HG03139 (cell line): ENCODE results near the gene IPO8.
"Not testable (repeated sequence)": the region's sequence is repeated elsewhere in the genome, so short reads cannot be mapped to it uniquely, and the experiment has no call there.

Experiments used
- ATAC-seq: cut with Tn5 transposase; IDR thresholded peaks from one replicate; pipeline ENCODE4 v1.9.1; 2021; ENCODE audit not compliant: unreplicated experiment

IPO8 gene

GRCh38 chr12:30691122-30691879, 4.4 kb downstream of the IPO8 start:
- no peak for ATAC-seq

GRCh38 chr12:30687265-30687986, 8.2 kb downstream of the IPO8 start:
- no peak for ATAC-seq

- ATAC-seq = no peak
These were observed 16.4 kb downstream of the IPO8 start for GRCh38 chr12:30679241-30679640.

GRCh38 chr12:30678221-30678620, 17.4 kb downstream of the IPO8 start:
- ATAC-seq = no peak

- no peak for ATAC-seq
These were observed 34.5 kb downstream of the IPO8 start for GRCh38 chr12:30661210-30661609.

- no peak for ATAC-seq
These were observed 43.5 kb downstream of the IPO8 start for GRCh38 chr12:30652034-30652696.

GRCh38 chr12:30646821-30647220, 48.8 kb downstream of the IPO8 start:
- ATAC-seq = no peak

- no peak for ATAC-seq
These were observed 52.3 kb downstream of the IPO8 start for GRCh38 chr12:30643366-30643765.

- ATAC-seq = no peak
These were observed 55.3 kb downstream of the IPO8 start for GRCh38 chr12:30640392-30640791.

GRCh38 chr12:30635385-30635784, 60.3 kb downstream of the IPO8 start:
- no peak for ATAC-seq

GRCh38 chr12:30631740-30632139, 63.9 kb downstream of the IPO8 start:
- no peak for ATAC-seq

GRCh38 chr12:30630979-30631285, 64.7 kb downstream of the IPO8 start:
- ATAC-seq = no peak

- no peak for ATAC-seq
These were observed 65.3 kb downstream of the IPO8 start for GRCh38 chr12:30630076-30630978.

- no peak for ATAC-seq
These were observed 68.8 kb downstream of the IPO8 start for GRCh38 chr12:30626847-30627246.

GRCh38 chr12:30624009-30624408, 71.7 kb downstream of the IPO8 start:
- ATAC-seq = no peak

- ATAC-seq = peak; percentile 82
These were observed 73.2 kb downstream of the IPO8 start for GRCh38 chr12:30622509-30622908.

- ATAC-seq = not testable (repeated sequence)
These were observed 73.9 kb downstream of the IPO8 start for GRCh38 chr12:30621663-30622241.

GRCh38 chr12:30617346-30618016, 78.2 kb downstream of the IPO8 start:
- ATAC-seq = no peak

GRCh38 chr12:30614031-30614430, 81.6 kb downstream of the IPO8 start:
- ATAC-seq = no peak

GRCh38 chr12:30613119-30613830, 82.4 kb downstream of the IPO8 start:
- no peak for ATAC-seq
